GM12892 (cell line): ENCODE results near the gene ERCC2.

Source experiments
- DNase-seq: peaks from one replicate; pipeline ENCODE4 v3.0.0; 2011; ENCODE audit not compliant: insufficient read length
- FAIRE-seq: peaks from 2 replicates; lab custom pipeline; 2011; peaks lifted over from hg19 to GRCh38; lab: Jason Lieb, UNC
- POLR2A ChIP-seq: IDR thresholded peaks from 2 replicates; pipeline ENCODE4 v1.6.1; 2011; ENCODE audit warnings: low read depth, low read length, control low read depth
- POLR2AphosphoS5 ChIP-seq: IDR thresholded peaks from 2 replicates; pipeline ENCODE4 v1.6.1; 2011; ENCODE audit warnings: low read depth, low read length, control low read depth
- TAF1 ChIP-seq: IDR thresholded peaks from 2 replicates; pipeline ENCODE4 v1.6.1; 2011; ENCODE audit warnings: low read depth, mild to moderate bottlenecking, control low read depth, low read length, borderline replicate concordance

The ERCC2 gene

DNA sequence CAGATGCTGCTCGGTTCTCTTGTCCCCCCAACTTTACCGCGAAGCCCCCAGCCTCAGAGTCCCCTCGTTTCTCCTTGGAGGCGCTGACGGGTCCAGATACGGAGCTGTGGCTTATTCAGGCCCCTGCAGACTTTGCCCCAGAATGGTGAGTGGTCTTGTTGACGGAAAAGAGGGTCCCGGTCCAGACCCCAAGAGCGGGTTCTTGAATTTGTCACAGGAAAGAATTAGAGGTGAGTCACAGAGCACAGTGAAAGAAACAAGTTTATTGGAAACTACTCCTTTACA lies 36.7 kb upstream of the ERCC2 start:
- no peak for FAIRE-seq
- DNase-seq: no peak
- TF ChIP-seq POLR2AphosphoS5 (no peak), POLR2A (no peak), TAF1 (no peak)

DNA sequence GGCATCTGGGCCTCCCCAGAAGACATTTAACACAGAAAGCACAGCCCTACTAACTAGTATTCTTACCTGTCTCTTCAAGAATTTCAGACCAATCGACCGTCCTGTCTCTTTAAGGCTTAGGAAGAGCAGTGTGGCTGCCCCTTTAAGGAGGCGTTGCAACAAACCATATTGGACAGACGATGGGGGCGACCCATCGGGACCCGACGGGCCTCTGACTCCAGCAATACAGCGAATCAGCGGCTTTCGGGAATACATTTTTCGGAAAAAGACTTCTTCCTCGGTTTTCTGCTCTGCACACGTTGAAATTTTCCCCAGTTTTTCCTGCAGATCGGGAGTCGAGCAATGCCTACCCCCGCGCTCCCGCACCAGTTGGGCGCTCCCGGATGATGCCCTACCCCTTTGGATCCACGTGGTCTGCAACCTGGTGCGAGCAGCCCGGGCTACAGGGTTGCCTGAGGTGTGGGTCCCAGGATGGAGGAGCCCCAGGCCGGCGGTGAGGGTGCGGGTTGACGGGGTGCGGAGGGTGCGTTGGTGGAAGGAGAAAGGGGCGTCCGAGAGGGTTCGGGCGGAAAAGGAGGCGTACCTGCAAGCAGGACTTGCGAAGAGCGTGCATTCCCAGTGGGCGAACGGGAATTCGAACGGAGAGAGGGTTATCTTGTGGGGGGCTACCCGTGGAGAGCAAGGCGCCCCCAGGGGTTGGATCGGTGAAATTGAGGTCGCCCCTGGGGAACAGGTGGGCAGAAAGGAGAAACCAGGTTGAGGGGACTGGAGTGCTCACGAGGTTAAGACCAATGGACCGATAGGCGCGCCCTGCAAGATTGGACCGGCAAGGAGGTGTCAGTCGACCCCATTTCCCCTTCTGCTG lies 36.1 kb upstream of the ERCC2 start, which contains the start of gene POLR1G:
POLR1G (plus strand) TSS at position 419 of the 865 bp plus-strand sequence; CDS start at position 472, 53 bp downstream.
- FAIRE-seq: peak; percentile 93
- TF ChIP-seq POLR2A (peak; percentile 88), TAF1 (peak; percentile 82), POLR2AphosphoS5 (peak; percentile 83)
- peak; percentile 97 for DNase-seq

DNA sequence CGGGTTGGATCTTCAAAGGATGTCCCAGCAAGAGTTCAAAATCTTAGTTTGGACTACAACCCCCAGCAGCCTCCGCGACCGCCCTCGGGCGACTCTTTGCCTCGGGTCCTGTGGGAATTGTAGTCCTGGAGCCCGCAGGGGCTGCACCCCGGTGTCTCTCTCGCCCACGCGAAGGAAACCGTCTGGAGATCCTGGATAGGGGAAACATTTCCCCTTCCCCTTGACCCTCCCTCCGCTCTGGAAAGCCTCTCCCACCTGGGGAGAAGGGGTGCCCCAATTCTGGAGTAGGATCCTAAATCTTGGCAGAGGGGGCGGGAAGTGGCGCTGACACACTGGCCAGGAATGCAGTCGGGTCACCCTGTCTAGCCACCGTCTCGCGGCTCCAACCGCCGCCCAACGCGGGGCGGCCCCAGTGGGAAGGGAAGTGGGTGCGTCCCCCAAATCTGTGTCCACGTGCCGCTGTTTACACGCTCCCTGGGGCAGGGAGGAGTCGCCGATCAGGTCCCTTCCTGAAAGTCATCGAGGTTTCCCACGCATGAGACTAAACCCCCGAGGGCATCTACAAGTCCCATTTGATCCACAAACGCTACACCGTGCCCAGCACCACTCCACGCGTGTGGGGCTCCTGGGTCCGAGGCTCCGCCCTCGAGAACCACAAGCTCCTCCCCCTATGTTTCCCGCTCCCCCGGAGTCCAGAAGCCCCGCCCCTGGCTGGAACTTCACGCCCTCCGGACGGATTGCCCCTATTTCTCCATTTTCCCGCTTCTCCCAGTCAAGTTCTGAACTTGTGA lies 35.3 kb upstream of the ERCC2 start:
- DNase-seq (peak; percentile 85), FAIRE-seq (peak; percentile 14)
- TF ChIP-seq POLR2A: peak; percentile 33; the same call in 1 of the 2 replicates
- TF ChIP-seq POLR2AphosphoS5: no peak
- TF ChIP-seq TAF1: no peak

DNA sequence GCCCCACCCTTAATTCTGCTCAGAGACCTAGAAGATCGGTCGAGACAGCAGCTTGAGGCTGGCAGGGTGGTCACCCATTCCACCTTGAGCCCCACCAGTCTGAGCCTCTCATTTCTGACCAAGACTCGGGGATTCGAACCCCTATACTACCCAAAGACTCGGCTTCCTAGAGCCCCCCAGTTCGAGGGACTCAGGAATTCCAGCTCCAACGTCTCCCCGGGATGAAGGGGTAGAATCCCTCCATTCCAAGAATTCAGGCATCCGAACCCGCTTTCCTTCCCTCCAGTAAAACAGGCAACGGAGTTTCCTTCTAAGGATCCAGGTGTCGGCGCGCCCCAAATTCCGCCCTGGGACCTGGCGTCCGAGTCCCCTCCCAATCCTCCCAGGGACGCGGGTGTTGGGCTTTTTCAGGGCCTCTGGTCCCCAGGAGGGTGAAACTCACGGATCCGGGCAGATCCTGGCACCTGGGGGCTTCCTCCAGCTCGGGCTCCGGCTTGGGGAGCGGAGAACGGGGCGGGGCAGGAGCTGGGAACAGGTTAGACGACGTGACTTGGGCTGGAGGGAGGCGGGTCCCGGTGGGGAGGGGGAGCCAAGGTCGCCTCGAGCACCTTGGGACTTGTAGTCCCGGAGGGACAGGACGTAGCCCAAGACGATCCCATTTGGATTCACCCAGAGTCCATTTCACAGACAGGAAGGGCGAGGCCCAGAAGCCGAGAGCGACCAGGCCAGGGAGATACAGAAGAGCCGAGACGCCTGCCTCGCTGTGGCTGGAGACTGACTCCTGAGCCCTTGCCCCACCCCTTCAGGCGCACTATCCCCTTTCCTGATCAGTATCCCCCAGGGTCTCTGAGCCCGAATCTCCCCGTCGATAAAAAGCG lies 34.4 kb upstream of the ERCC2 start, which contains the start of gene PPP1R13L:
PPP1R13L (minus strand) TSS at position 513 of the 878 bp plus-strand sequence. CDS start 6,751 bp downstream, outside the sequence.
- TF ChIP-seq POLR2AphosphoS5 (no peak), TAF1 (0 out of 2 replicates have a peak, but pooled peaks have one; percentile 8), POLR2A (no peak)
- FAIRE-seq (peak; percentile 81), DNase-seq (peak; percentile 59)

DNA sequence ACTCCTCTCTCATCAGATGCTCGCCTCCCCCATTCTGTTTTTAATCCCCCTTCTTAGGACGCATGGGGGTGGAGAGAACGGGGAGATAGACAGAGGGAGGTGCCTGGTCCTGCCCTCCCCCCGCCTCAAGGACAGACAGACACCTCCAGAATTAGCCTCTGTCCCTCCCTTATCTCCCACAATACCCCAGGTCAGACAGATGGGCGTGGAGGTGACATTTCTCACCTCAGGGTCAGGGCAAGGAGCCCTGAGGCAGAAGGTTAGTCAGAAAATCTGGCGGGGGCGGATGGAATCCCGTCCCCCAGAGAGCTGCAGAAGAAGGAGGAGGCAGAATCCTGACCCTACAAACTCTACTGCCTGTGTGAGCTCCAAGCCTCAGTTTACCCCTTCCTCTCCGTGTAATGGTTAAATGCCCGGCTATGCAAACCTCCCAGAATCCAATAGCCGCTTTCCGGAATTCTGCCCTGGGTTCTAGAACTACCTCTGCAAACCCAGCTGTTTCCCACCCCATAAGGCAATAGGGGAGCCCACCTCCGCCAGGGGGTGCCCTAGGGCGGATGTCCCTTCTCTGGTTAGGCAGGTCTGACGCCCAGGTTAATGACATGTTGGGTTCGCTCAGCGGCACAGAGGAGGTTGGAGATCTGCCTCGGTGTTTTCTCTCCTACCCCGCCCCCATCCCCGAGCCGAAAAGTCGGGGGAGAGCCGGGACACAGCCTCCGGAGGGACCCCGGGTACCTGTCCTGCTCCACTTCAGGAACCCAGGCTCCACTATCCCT lies 33.6 kb upstream of the ERCC2 start:
- no peak for TF ChIP-seq POLR2AphosphoS5
- TF ChIP-seq POLR2A: no peak
- TF ChIP-seq TAF1: no peak
- peak; percentile 71 for DNase-seq
- no peak for FAIRE-seq

DNA sequence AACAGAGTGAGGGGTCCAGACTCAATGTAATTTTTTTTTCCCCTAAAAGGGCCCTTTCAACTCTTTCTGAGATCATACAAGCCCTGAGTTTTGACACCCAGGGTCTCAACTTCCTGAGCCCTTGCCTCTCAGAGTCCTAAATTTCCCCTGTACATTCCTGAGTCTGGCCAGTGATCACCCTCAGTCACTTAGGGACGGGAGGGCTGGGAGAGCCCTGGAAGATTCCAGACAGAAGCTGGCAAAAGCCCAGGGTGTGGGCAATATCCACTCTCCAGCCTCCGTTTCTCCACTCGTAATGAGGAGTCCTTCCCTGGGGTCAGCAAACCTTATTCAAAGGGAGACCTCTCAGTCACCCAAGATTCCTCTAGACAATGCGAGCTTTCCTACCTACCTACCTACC lies 32.9 kb upstream of the ERCC2 start:
- FAIRE-seq (no peak), DNase-seq (no peak)
- TF ChIP-seq POLR2AphosphoS5 (no peak), TAF1 (no peak), POLR2A (no peak)

DNA sequence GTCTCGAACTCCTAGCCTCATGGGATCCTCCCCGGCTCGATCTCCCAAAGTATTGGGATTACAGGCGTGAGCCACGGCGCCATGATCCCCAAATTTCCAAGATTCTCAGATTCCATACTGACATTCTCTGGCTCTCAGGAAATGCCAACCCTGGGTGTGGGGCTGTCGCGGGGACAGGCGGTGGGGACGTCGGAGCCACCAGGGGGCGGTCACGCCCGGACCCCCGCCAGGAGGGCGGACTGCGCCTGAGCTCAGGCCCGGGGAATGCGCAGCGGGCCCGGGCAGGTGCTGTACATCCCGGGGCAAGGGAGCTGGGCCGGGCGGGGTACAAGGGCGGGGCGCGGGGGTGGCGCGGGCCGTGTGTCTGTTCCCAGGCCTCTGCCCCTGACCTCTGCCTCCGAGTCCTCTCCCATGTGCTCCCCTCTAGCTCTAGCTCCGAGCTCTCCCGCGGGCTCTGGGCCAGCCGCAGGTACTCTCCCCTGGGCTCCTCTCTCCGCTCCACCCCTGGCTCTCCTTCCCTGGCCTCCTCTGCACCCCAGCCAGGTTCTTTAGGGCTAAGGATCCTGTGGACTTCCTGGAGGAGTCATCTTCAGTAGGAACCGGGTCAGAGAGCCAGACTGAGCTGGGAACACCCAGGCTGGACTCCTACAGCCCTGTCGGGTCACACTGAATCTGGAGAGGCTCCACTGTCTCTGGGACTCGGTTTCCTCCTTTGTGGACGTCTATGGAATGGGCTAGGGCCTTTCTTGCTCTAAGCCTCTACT lies 32.1 kb upstream of the ERCC2 start:
- FAIRE-seq: no peak
- TF ChIP-seq POLR2AphosphoS5: no peak
- TF ChIP-seq POLR2A: no peak
- TF ChIP-seq TAF1: no peak
- DNase-seq: peak; percentile 53

DNA sequence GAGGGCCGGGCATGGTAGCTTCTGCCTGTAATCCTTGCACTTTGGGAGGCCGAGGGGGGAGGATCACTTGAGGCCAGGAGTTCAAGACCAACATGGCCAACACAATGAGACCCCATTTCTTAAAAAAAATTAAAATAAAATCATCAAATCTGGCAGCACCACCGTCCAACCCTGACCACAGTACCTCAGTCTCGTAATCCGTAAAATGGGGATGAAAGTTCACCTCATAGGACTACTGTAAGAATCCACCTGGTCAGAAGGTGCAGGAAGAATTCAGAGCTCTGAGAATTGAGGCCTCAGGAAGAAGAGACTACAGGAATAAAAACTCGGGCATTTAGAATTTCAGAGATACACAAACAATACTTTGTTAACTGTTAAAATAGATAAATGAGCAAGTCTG lies 31.4 kb upstream of the ERCC2 start:
- DNase-seq (no peak), FAIRE-seq (no peak)
- no peak for TF ChIP-seq TAF1
- no peak for TF ChIP-seq POLR2AphosphoS5
- TF ChIP-seq POLR2A: no peak

DNA sequence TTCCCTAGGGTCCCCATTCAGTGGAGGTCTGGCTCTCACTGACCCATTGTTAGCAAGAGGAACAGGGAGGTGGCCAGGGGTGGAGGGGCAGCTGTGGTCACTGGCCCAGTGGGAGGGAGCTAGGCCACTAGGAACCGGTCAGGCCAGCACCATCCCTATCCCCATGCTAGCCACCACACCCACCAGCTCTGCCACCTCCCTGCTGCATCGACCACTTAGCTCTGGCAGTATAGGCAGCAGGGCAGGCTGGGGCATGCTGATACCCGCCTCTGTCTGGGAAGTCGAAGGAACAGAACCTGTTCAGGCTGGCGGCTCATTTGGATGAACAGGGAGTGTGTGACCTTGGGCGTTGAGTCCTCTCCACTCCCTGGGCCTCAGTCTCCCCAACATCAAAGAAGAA lies 29.8 kb upstream of the ERCC2 start:
- FAIRE-seq (no peak), DNase-seq (no peak)
- TF ChIP-seq POLR2AphosphoS5 (no peak), TAF1 (no peak), POLR2A (no peak)
